ENCODE measurements around the gene HDAC11. TPM values are rescaled to one million over a fixed set of nuclear protein-coding genes. Genes with fewer than 3 reads are reported as not detected.

HDAC11 gene
- total RNA-seq, 1 experiment from 2014 or later = 11.8 TPM

- Mint-ChIP-seq H3K27me3 (ENCODE audit: unreplicated experiment) (no peaks in the 10 kb centered on the region), H3K27ac (ENCODE audit: unreplicated experiment) (no peak overlapping the region), H3K9me3 (ENCODE audit: low read depth, unreplicated experiment) (no peaks in the 10 kb centered on the region), H3K36me3 (ENCODE audit: insufficient read depth, unreplicated experiment) (peaks cover 3% of the 10 kb centered on the region), H3K4me3 (ENCODE audit: low read depth, unreplicated experiment) (no peak overlapping the region), H3K4me1 (ENCODE audit: low read depth, unreplicated experiment) (no peaks in the 10 kb centered on the region)
- DNase-seq = peak; percentile 54
- BruUV-seq (replicated peaks) = no TSS peak
- intact Hi-C loops (cut with micrococcal nuclease; ENCODE audit: unreplicated experiment) = no loop called here
- CTCF ChIA-PET = interaction anchor here (1.4 kb wide), 1 partner anchor 80 kb away, joined by 3 read pairs; no protein-coding TSS in a partner anchor
- TF ChIP-seq, protein P1, sequence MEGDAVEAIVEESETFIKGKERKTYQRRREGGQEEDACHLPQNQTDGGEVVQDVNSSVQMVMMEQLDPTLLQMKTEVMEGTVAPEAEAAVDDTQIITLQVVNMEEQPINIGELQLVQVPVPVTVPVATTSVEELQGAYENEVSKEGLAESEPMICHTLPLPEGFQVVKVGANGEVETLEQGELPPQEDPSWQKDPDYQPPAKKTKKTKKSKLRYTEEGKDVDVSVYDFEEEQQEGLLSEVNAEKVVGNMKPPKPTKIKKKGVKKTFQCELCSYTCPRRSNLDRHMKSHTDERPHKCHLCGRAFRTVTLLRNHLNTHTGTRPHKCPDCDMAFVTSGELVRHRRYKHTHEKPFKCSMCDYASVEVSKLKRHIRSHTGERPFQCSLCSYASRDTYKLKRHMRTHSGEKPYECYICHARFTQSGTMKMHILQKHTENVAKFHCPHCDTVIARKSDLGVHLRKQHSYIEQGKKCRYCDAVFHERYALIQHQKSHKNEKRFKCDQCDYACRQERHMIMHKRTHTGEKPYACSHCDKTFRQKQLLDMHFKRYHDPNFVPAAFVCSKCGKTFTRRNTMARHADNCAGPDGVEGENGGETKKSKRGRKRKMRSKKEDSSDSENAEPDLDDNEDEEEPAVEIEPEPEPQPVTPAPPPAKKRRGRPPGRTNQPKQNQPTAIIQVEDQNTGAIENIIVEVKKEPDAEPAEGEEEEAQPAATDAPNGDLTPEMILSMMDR (IDR thresholded peaks at IDR 0.05; ENCODE audit: unreplicated experiment) = peak; percentile 71
Observed at GRCh38 chr3:13500133-13500885, 20.2 kb downstream of the HDAC11 start.

DNA sequence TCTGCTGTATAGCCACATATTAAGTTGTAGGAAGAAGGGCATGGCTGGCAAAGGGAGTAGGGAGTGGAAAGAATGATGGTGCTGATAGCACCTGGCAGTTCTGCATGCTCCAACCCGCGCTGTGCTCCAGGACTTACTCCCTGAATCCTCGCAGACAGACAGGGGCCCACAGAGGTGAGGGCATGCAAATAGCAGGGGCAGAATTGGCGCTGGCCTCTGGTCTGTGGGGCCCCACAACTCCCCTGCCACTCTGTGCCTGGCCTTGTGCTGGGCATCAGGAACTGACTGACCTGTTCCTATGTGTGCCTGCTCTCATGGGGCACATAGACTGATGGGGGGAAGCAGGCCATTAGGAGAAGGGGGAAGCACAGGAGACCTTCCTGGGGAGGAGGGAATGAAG lies 20.9 kb downstream of the HDAC11 start:
- no TSS peak for BruUV-seq (replicated peaks)
- Mint-ChIP-seq H3K27ac (ENCODE audit: unreplicated experiment) (no peak overlapping the region), H3K36me3 (ENCODE audit: insufficient read depth, unreplicated experiment) (peaks cover 3% of the 10 kb centered on the region), H3K9me3 (ENCODE audit: low read depth, unreplicated experiment) (no peaks in the 10 kb centered on the region), H3K27me3 (ENCODE audit: unreplicated experiment) (no peaks in the 10 kb centered on the region), H3K4me3 (ENCODE audit: low read depth, unreplicated experiment) (no peak overlapping the region), H3K4me1 (ENCODE audit: low read depth, unreplicated experiment) (no peaks in the 10 kb centered on the region)
- intact Hi-C loops (cut with micrococcal nuclease; ENCODE audit: unreplicated experiment) = no loop called here
- CTCF ChIA-PET = interaction anchor here (1.4 kb wide), 1 partner anchor 79 kb away, joined by 3 read pairs; no protein-coding TSS in a partner anchor
- no peak for DNase-seq
- TF ChIP-seq, protein P1 (IDR thresholded peaks at IDR 0.05; ENCODE audit: unreplicated experiment) = no peak

- BruUV-seq (replicated peaks) = no TSS peak
- Mint-ChIP-seq H3K27ac (ENCODE audit: unreplicated experiment) (no peak overlapping the region), H3K4me3 (ENCODE audit: low read depth, unreplicated experiment) (no peak overlapping the region), H3K36me3 (ENCODE audit: insufficient read depth, unreplicated experiment) (peaks cover 3% of the 10 kb centered on the region), H3K9me3 (ENCODE audit: low read depth, unreplicated experiment) (no peaks in the 10 kb centered on the region), H3K27me3 (ENCODE audit: unreplicated experiment) (no peaks in the 10 kb centered on the region), H3K4me1 (ENCODE audit: low read depth, unreplicated experiment) (no peaks in the 10 kb centered on the region)
- no peak for DNase-seq
- intact Hi-C loops (cut with micrococcal nuclease; ENCODE audit: unreplicated experiment) = no loop called here
- TF ChIP-seq, protein P1 (IDR thresholded peaks at IDR 0.05; ENCODE audit: unreplicated experiment) = no peak
- CTCF ChIA-PET = no interaction called here
Observed at GRCh38 chr3:13501521-13501920, 21.4 kb downstream of the HDAC11 start.

DNA sequence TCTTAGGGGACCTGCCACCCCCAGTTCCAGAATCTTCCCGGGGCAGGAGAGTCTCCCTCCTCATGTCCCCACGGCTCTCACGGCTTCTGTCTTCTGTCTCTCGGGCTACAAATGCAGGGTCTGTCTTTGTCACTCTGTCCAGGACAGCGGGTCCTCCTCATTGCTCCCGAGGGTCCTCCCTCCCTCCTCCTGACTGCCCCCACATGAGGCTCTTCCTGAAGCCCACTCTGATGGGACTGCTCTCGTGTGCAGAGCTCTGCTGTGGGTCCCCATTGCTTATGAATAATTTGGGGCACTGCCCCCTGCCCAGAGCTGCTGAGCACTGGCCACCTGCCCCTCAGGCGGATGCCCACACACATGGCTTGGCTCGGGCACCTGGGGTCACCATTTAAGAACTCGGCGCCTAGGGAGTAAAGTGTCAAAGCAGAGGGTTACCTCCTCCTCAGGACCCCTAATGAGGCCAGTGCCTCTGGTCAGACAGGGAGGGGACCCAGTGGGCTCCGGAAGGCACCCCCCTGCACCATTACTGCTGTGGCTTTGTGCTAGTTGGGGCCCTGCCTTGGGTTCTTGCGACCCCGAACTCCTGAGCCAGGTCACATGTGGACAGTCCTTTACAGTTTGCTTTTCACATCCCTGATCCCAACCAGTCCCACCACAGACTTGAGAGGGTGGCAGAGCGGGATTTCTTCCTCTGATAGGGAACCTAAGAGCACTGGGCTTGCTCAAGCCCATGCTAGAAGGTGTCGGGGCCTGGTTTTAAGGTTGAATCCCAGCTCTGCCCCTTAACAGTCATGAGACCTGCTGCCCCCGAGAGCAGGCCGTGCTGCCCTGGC lies 22.1 kb downstream of the HDAC11 start:
- no peak overlapping the region for H3K27ac Mint-ChIP-seq (ENCODE audit: unreplicated experiment)
- TF ChIP-seq, protein P1 (IDR thresholded peaks at IDR 0.05; ENCODE audit: unreplicated experiment) = no peak
- DNase-seq = no peak
- H3K36me3 Mint-ChIP-seq (ENCODE audit: insufficient read depth, unreplicated experiment) = peaks cover 3% of the 10 kb centered on the region
- H3K4me3 Mint-ChIP-seq (ENCODE audit: low read depth, unreplicated experiment) = no peak overlapping the region
- BruUV-seq (replicated peaks) = no TSS peak
- no peaks in the 10 kb centered on the region for H3K9me3 Mint-ChIP-seq (ENCODE audit: low read depth, unreplicated experiment)
- CTCF ChIA-PET = no interaction called here
- H3K27me3 Mint-ChIP-seq (ENCODE audit: unreplicated experiment) = no peaks in the 10 kb centered on the region
- H3K4me1 Mint-ChIP-seq (ENCODE audit: low read depth, unreplicated experiment) = peaks cover 3% of the 10 kb centered on the region
- intact Hi-C loops (cut with micrococcal nuclease; ENCODE audit: unreplicated experiment) = no loop called here

Data from Calu3 (cell line).